Skeletal muscle satellite cell (primary cell): Measurements from ENCODE around the gene SMURF2.
A peak's percentile ranks its signal among the peaks of the same experiment; 100 is the strongest.
"Not testable (repeated sequence)": the region's sequence is repeated elsewhere in the genome, so short reads cannot be mapped to it uniquely, and the experiment has no call there.

Experiments used
- H3K27me3 ChIP-seq: 2 replicates; pipeline ENCODE4 v1.7.0; 2013; ENCODE audit warnings: low read length; ENCODE audit not compliant: control insufficient read depth, insufficient read depth
- H3K36me3 ChIP-seq: 2 replicates; pipeline ENCODE4 v1.7.0; 2013; ENCODE audit warnings: mild to moderate bottlenecking, control low read depth, low read length; ENCODE audit not compliant: insufficient read depth
- H3K4me1 ChIP-seq: 2 replicates; pipeline ENCODE4 v1.7.0; 2013; ENCODE audit warnings: low read length; ENCODE audit not compliant: control insufficient read depth, insufficient read depth
- H3K4me2 ChIP-seq: 2 replicates; pipeline ENCODE4 v1.7.0; 2013; ENCODE audit warnings: mild to moderate bottlenecking, low read length
- H3K4me3 ChIP-seq: 2 replicates; pipeline ENCODE4 v1.7.0; 2013; ENCODE audit warnings: low read length
- H3K9ac ChIP-seq: 2 replicates; pipeline ENCODE4 v1.7.0; 2013; ENCODE audit warnings: mild to moderate bottlenecking, low read depth, low read length, moderate library complexity
- H3K9me3 ChIP-seq: replicated peaks from 2 replicates; pipeline ENCODE4 v1.7.0; 2013; ENCODE audit warnings: mild to moderate bottlenecking, control low read depth, low read length

SMURF2 gene

GRCh38 chr17:64626827-64627226 lies 35.3 kb downstream of the SMURF2 start:
- Histone ChIP-seq H3K4me2 (no peak overlapping the region), H3K4me3 (no peak overlapping the region), H3K36me3 (peaks cover 22% of the 10 kb centered on the region), H3K27me3 (no peaks in the 10 kb centered on the region), H3K9me3 (no peaks in the 10 kb centered on the region), H3K4me1 (peaks cover 46% of the 10 kb centered on the region), H3K9ac (no peak overlapping the region)

- H3K9me3 ChIP-seq: no peaks in the 10 kb centered on the region
- peaks cover 40% of the 10 kb centered on the region for H3K4me1 ChIP-seq
Measured at GRCh38 chr17:64625541-64625940, 36.6 kb downstream of the SMURF2 start.

GRCh38 chr17:64622931-64623654 lies 39.0 kb downstream of the SMURF2 start:
- H3K27me3 ChIP-seq: no peaks in the 10 kb centered on the region
- H3K4me2 ChIP-seq: peak overlapping the region; percentile 19
- peaks cover 31% of the 10 kb centered on the region for H3K36me3 ChIP-seq
- H3K4me1 ChIP-seq: peaks cover 47% of the 10 kb centered on the region
- H3K4me3 ChIP-seq: no peak overlapping the region
- H3K9ac ChIP-seq: no peak overlapping the region
- no peaks in the 10 kb centered on the region for H3K9me3 ChIP-seq

More at GRCh38 chr17:64625541-64625940, 36.6 kb downstream of the SMURF2 start:
- Histone ChIP-seq H3K4me2 (no peak overlapping the region), H3K27me3 (no peaks in the 10 kb centered on the region), H3K36me3 (peaks cover 26% of the 10 kb centered on the region), H3K9ac (no peak overlapping the region), H3K4me3 (no peak overlapping the region)

GRCh38 chr17:64621772-64622171 lies 40.3 kb downstream of the SMURF2 start:
- no peaks in the 10 kb centered on the region for H3K9me3 ChIP-seq
- H3K4me1 ChIP-seq: peaks cover 41% of the 10 kb centered on the region
- no peak overlapping the region for H3K9ac ChIP-seq
- H3K4me3 ChIP-seq: no peak overlapping the region
- peaks cover 25% of the 10 kb centered on the region for H3K36me3 ChIP-seq
- no peaks in the 10 kb centered on the region for H3K27me3 ChIP-seq
- no peak overlapping the region for H3K4me2 ChIP-seq

- no peak overlapping the region for H3K9ac ChIP-seq
- no peak overlapping the region for H3K4me3 ChIP-seq
- no peaks in the 10 kb centered on the region for H3K9me3 ChIP-seq
- peaks cover 10% of the 10 kb centered on the region for H3K36me3 ChIP-seq
- no peak overlapping the region for H3K4me2 ChIP-seq
- H3K27me3 ChIP-seq: no peaks in the 10 kb centered on the region
- H3K4me1 ChIP-seq: peaks cover 48% of the 10 kb centered on the region
Measured at GRCh38 chr17:64618848-64619247, 43.3 kb downstream of the SMURF2 start.

GRCh38 chr17:64617125-64617780 lies 44.9 kb downstream of the SMURF2 start:
- H3K4me2 ChIP-seq: no peak overlapping the region
- H3K4me3 ChIP-seq: no peak overlapping the region
- no peaks in the 10 kb centered on the region for H3K27me3 ChIP-seq
- no peaks in the 10 kb centered on the region for H3K9me3 ChIP-seq
- H3K36me3 ChIP-seq: peaks cover 10% of the 10 kb centered on the region
- H3K9ac ChIP-seq: no peak overlapping the region
- peaks cover 46% of the 10 kb centered on the region for H3K4me1 ChIP-seq

GRCh38 chr17:64615028-64615677 lies 47.0 kb downstream of the SMURF2 start:
- Histone ChIP-seq H3K4me1 (peaks cover 52% of the 10 kb centered on the region), H3K4me2 (peak overlapping the region; percentile 42), H3K9ac (peak overlapping the region; percentile 17), H3K27me3 (no peaks in the 10 kb centered on the region), H3K4me3 (no peak overlapping the region), H3K9me3 (no peaks in the 10 kb centered on the region), H3K36me3 (peaks cover 13% of the 10 kb centered on the region)

- Histone ChIP-seq H3K9ac (peak overlapping the region; percentile 17), H3K36me3 (peaks cover 8% of the 10 kb centered on the region), H3K9me3 (no peaks in the 10 kb centered on the region), H3K4me3 (peak overlapping the region; percentile 11), H3K4me1 (peaks cover 49% of the 10 kb centered on the region), H3K27me3 (no peaks in the 10 kb centered on the region), H3K4me2 (peak overlapping the region; percentile 42)
Measured at GRCh38 chr17:64614266-64615027, 47.7 kb downstream of the SMURF2 start.

GRCh38 chr17:64611369-64611768 lies 50.7 kb downstream of the SMURF2 start:
- H3K4me1 ChIP-seq: peaks cover 51% of the 10 kb centered on the region
- H3K27me3 ChIP-seq: no peaks in the 10 kb centered on the region
- H3K9me3 ChIP-seq: no peaks in the 10 kb centered on the region
- peaks cover 8% of the 10 kb centered on the region for H3K36me3 ChIP-seq
- no peak overlapping the region for H3K4me3 ChIP-seq
- no peak overlapping the region for H3K4me2 ChIP-seq
- H3K9ac ChIP-seq: no peak overlapping the region

GRCh38 chr17:64610244-64610643 lies 51.9 kb downstream of the SMURF2 start:
- H3K36me3 ChIP-seq, H3K9ac ChIP-seq, H3K4me3 ChIP-seq, H3K27me3 ChIP-seq, H3K9me3 ChIP-seq, H3K4me2 ChIP-seq: not testable (repeated sequence)
- H3K4me1 ChIP-seq: peaks cover 47% of the 10 kb centered on the region

- Histone ChIP-seq H3K4me2 (peak overlapping the region; percentile 49), H3K27me3 (no peaks in the 10 kb centered on the region), H3K4me3 (peak overlapping the region; percentile 6), H3K4me1 (peaks cover 30% of the 10 kb centered on the region), H3K36me3 (peaks cover 8% of the 10 kb centered on the region), H3K9me3 (no peaks in the 10 kb centered on the region), H3K9ac (no peak overlapping the region)
Measured at GRCh38 chr17:64608571-64608981, 53.5 kb downstream of the SMURF2 start.
